GM21447 (cell line): Measurements from ENCODE around the gene AKAP9.
A peak's percentile ranks its signal among the peaks of the same experiment; 100 is the strongest.
"Not testable (repeated sequence)": the region's sequence is repeated elsewhere in the genome, so short reads cannot be mapped to it uniquely, and the experiment has no call there.

ENCODE experiments used
- ATAC-seq: cut with Tn5 transposase; IDR thresholded peaks from one replicate; pipeline ENCODE4 v1.9.1; 2021; ENCODE audit not compliant: unreplicated experiment

AKAP9 gene

GRCh38 chr7:92133133-92133736 lies 192.6 kb downstream of the AKAP9 start:
- ATAC-seq = peak; percentile 26

DNA sequence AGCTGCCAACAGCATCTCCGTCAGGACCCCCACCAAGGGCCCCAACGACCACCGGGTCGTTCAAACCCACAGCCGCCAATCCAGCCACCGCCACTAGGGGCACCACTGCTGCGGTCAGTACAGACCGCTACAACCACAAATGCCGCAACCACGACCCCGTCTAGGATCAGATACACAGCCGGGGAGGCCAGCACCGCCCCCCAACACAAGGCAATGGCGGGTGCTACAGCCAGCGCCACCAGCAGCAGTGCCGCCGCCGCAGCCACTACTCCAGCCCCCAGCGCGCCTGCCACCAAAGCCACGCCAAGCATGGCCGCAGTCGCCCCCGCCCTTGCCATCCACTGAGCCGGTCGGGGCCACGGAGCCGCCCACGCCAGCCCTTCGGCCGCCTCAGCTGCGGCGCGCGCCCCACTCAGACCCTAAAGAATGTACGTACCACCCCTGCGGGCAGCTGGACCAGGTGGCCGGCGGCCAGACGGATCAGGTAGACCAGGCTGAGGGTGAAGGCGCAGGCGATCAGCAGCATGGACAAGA lies 193.1 kb downstream of the AKAP9 start:
- ATAC-seq = peak; percentile 34

DNA sequence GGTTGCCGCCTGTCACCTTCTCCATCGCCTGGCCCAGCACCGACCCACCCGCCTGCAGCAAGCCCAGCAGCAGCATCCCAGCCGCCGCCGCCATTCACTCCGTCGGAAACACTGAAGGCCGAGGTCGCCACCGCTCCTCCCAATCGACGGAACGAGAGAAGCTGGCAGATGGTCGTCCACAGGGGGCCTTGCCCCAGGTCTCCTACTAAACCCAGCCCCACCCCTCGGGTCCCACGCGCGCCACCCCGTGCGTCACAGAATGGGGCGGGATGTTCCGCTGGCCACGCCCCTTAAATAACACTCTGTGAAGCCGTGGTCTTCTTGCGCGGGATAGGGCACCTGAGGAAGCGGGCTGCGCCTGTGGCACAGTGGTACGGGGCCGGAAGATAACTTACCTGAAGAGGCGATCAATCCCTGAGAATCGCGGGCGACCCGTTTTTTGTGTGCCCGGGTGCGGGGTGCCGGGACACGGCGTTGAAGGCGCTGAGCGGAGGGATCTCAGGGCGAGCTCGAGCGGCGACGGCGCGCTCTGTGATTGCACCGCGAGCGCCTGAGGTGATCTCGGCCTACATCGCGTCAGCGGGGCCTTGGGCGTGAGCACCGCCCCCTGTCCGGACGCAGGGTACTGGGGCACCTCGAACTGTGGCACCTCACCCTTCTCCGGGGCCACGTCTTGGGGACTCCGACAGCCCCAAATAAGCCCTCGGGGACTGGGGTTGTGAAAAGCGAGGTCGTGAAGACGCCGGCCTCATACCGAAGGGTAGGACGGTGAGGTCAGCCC lies 193.8 kb downstream of the AKAP9 start, which contains the start of gene CYP51A1:
Gene CYP51A1 (minus strand): TSS at position 207 of the 781 bp plus-strand sequence. CDS start 113 bp downstream, at position 94.
- peak; percentile 86 for ATAC-seq

DNA sequence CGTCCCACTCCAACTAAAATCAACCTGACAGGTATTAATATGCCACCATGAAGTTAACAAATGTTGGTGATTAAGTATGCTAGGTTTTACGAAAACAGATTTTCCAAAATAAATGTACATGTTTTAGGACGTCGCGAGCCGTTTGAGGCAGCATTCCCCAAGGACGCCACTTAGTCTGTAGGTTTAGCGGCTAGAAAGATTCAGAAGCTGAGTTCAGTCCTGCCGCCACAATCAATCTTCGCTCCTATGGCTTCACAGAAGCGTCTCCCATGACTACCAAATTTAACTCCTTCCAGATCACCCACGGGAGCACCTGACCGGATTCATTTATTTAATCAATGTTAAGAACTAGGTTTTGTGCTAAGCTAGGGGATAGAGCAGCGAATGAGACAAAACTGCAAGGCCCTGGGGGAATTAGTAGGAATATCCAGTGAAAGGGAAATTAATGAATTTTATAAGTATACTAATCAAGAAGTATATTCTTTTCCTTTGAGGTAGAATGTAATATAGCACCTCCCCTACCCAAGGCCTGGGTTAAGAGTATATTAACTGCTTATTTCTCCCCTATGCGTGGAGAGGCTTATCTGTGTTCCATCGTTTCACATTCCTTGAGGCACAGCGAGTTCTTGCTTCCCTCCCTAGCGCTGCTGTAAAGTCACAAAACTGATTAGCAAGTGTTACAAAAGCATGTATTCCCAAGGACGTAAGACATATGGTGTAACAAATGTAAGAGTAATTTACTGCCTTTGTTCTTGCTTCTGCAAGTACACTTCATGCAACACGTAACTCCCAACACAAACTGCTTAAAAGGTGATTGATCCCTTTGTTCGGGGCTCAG lies 194.6 kb downstream of the AKAP9 start:
- no peak for ATAC-seq

GRCh38 chr7:92137557-92137956 lies 196.9 kb downstream of the AKAP9 start:
- no peak for ATAC-seq

DNA sequence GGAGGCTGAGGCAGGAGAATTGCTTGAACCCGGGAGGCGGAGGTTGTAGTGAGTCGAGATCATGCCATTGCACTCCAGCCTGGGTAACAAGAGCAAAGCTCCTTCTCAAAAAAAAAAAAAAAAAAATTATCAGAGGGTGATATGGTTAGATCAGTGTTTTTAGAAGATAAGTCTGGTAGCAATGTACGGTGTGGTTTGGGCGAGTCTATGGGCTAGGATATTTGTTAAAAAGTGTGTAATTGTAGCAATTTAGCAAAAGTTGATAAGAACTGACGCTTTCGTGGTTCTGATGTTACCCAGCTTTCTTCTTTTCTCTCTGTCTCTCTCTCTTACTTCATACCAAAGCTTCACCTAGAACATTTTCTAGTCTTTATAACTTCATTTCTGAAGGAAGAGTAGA lies 200.5 kb downstream of the AKAP9 start:
- no peak for ATAC-seq

- ATAC-seq = not testable (repeated sequence)
These were observed 202.1 kb downstream of the AKAP9 start for GRCh38 chr7:92142791-92143190.

DNA sequence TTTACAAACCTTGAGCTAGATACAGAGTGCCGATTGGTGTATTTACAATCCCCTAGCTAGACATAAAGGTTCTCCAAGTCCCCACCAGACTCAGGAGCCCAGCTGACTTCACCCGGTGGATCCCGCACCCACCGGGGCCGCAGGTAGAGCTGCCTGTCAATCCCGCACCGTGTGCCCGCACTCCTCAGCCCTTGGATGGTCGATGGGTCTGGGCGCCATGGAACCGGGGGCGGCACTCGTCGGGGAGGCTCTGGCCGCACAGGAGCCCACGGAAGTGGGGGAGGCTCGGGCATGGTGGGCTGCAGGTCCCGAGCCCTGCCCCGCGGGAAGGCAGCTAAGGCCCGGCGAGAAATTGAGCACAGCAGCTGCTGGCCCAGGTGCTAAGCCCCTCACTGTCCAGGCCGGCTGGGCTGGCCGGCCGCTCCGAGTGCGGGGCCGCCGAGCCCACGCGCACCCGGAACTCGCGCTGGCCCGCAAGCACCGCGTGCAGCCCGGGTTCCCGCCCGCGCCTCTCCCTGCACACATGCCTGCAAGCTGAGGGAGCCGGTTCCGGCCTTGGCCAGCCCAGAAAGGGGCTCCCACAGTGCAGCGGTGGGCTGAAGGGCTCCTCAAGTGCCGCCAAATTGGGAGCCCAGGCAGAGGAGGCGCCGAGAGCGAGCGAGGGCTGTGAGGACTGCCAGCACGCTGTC lies 202.7 kb downstream of the AKAP9 start:
- ATAC-seq = not testable (repeated sequence)

GRCh38 chr7:92149736-92150239 lies 209.1 kb downstream of the AKAP9 start:
- ATAC-seq = no peak

- ATAC-seq = no peak
These were observed 209.9 kb downstream of the AKAP9 start for GRCh38 chr7:92150450-92151017.

- ATAC-seq = no peak
These were observed 214.6 kb downstream of the AKAP9 start for GRCh38 chr7:92155108-92155739.

- no peak for ATAC-seq
These were observed 216.3 kb downstream of the AKAP9 start for GRCh38 chr7:92156990-92157389.

DNA sequence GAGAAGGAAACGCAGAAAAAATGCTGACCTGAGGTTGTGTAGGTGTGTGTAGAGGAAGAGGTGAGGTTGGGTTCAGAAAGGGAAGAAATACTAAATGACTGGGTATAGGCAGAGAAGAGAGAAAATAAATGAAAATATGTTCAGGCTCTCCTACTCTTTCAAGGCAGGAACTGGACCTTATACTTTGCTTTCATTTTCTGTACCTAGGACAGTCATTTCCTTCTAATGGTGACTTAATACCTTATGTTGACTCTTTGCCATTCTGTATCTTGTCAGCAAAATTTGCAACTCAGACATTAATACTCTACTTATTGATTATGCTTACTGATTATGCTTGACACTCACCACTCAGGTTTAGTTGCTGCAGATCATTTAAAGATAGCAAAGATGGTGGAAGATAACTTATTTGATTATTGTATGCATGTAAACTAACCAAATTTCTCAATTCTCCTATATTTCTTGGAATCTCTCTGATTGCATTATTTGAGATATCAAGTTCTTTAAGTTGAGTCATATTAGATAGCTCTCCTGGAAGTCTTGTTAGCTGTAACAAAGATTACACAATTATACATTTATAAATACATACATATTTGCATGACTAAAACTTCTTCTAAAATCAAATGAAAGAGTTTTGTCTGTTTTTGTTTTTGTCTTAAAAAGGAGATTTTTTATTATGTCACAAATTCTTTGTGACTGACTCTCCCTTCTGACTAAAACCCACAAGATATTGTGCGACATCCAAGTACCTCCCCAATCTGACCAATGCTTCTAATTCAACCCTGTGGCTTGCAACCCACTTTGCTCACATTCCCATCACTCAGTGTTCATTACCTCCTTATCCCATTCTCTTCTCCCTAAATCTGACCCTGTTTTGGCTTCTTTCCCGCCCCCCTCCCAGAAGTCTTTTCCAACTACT lies 218.3 kb downstream of the AKAP9 start:
- peak; percentile 79 for ATAC-seq
